ENCODE results near the gene KLHL10.
"Not testable (repeated sequence)": the region's sequence is repeated elsewhere in the genome, so short reads cannot be mapped to it uniquely, and the experiment has no call there.

The KLHL10 gene

DNA sequence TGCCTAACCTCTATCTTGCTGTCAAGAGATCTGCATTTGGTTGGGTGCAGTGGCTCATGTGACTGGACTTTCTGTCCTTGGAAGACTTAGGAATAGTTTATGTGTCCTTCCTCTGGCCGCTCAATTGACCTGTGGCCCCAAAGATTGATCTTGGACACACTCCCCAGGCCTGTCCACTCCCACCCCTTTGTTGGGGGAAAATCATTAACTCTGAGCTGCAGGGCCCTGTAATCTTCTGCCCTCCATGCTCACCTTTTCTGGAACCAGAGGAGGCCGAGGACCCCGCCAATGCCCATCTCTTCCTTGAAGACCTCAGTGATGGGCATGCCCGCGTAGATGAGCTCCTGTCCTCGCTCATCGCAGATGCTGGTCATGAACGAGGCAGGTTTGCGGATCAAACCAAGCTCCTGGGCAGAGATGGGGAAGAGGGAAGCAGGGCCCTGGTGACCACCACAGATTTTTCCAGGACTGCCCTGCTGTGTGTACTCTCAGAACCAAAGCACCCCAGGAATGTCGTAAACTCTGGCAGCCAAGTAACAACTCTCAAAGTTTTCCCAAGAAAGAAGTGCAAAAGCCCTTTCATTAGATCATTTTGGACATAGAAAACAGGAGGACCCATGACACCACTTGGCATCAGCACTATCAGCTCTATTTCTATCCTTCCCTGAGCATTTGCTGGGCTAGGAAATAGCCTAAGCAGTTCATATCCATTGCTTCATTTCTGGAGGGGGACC lies 36.1 kb downstream of the KLHL10 start:
- H3K4me3 ChIP-seq: no peak overlapping the region
- TF ChIP-seq, protein P1, sequence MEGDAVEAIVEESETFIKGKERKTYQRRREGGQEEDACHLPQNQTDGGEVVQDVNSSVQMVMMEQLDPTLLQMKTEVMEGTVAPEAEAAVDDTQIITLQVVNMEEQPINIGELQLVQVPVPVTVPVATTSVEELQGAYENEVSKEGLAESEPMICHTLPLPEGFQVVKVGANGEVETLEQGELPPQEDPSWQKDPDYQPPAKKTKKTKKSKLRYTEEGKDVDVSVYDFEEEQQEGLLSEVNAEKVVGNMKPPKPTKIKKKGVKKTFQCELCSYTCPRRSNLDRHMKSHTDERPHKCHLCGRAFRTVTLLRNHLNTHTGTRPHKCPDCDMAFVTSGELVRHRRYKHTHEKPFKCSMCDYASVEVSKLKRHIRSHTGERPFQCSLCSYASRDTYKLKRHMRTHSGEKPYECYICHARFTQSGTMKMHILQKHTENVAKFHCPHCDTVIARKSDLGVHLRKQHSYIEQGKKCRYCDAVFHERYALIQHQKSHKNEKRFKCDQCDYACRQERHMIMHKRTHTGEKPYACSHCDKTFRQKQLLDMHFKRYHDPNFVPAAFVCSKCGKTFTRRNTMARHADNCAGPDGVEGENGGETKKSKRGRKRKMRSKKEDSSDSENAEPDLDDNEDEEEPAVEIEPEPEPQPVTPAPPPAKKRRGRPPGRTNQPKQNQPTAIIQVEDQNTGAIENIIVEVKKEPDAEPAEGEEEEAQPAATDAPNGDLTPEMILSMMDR (IDR thresholded peaks at IDR 0.05): no peak
- no peak overlapping the region for H3K27ac ChIP-seq
- no peak for DNase-seq (ENCODE audit: low spot score)

DNA sequence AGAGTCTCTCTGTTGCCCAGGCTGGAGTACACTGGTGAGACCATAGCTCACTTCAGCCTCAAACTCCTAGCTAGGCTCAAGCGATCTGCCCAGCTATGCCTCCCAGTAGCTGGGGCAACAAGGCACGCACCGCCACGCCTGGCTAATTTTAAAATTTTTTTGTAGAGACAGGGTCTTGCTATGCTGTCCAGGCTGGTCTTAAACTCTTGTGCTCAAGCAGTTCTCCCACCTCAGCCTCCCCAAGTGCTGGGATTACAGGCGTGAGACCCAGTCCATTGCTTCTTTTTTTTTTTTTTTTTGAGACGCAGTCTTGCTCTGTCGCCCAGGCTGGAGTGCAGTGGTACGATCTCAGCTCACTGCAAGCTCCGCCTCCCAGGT lies 36.7 kb downstream of the KLHL10 start:
- not testable (repeated sequence) for H3K27ac ChIP-seq; DNase-seq (ENCODE audit: low spot score); H3K4me3 ChIP-seq

DNA sequence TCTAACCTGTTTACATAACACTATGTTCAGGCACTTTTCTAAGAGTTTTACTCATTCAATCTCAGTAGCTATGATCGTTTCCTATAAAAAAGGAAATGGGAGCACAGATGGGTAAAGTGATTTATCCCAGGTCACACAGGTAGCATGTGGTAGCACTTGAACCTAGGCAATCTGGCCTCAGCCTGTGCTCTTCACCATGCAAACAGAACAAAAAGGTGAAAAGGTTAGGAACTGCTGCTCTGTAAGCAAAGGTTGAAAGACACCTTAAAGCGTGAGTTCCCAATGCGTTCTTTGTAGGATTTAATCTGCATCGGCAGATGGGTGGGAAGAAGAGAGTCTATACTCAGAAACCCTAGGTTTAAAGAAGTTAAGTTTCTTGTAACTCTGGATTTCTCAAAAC lies 42.5 kb downstream of the KLHL10 start:
- no peak for DNase-seq (ENCODE audit: low spot score)
- TF ChIP-seq, protein P1 (IDR thresholded peaks at IDR 0.05): no peak
- H3K27ac ChIP-seq: no peak overlapping the region
- H3K4me3 ChIP-seq: no peak overlapping the region

DNA sequence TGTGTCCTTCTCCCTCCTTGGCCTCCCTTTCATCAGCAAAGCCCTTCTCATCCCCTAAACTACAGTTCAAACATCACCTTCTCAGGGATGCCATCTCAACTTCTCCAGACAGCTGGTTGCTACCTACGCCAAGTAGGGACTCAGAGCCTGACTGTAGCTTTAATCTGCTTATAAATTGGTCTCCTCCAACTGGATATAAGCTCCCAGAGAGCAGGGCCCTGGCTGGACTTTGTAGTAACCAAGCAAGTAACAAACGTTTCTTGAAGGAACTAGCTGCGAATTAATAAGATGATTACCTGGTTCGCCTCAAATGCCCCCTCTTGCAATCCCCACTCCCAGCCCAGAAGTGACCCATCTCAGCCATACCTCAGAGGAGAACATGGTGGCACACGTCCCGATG lies 45.1 kb downstream of the KLHL10 start:
- TF ChIP-seq, protein P1 (IDR thresholded peaks at IDR 0.05): no peak
- no peak overlapping the region for H3K27ac ChIP-seq
- DNase-seq (ENCODE audit: low spot score): no peak
- no peak overlapping the region for H3K4me3 ChIP-seq

DNA sequence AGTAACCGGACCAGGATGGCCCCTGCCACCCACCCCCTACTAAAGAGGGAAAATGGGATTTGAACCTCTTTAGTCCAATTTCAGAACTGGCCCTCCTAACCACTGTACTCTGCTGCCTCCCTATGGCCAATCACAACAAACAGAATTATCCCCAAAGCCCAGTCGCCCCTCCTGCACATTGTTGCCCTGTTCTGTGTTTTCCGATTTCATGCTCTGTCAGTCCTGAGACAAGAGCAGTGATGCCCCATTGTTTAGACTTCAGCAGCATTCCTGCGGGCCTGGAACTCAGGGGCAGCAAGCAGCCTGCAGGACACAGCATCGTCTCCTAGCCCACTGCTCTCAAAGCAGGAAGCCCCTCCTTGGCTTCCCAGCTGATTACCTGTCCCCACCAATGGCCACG lies 48.1 kb downstream of the KLHL10 start:
- no peak for DNase-seq (ENCODE audit: low spot score)
- H3K27ac ChIP-seq: no peak overlapping the region
- TF ChIP-seq, protein P1 (IDR thresholded peaks at IDR 0.05): no peak
- no peak overlapping the region for H3K4me3 ChIP-seq

DNA sequence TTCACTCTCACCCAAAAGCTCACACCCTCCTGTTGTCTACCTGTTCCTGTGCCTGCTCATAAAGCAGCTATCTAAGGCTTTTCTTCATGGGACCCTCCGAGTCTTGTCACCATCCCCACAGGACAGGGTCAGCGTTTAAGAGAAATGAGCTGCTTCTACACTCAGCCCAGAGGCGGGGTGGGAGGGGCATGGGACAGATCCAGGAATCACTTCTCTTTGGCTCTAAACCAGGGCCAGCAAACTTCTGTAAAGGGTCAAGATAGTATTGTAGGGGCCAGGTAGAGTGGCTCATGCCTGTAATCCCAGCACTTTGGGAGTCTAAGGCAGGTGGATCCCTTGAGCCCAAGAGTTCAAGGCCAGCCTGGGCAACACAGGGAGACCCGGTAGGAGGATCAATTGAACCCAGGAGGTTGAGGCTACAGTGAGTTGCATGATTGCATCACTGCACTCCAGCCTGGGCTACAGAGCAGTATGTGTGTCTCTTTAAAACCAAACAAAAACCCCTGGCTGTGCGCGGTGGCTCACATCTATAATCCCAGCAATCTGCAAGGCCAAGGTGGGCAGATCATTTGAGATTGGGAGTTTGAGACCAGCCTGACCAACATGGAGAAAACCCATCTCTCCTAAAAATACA lies 50.8 kb downstream of the KLHL10 start:
- H3K4me3 ChIP-seq: no peak overlapping the region
- H3K27ac ChIP-seq: no peak overlapping the region
- no peak for DNase-seq (ENCODE audit: low spot score)
- TF ChIP-seq, protein P1 (IDR thresholded peaks at IDR 0.05): no peak

DNA sequence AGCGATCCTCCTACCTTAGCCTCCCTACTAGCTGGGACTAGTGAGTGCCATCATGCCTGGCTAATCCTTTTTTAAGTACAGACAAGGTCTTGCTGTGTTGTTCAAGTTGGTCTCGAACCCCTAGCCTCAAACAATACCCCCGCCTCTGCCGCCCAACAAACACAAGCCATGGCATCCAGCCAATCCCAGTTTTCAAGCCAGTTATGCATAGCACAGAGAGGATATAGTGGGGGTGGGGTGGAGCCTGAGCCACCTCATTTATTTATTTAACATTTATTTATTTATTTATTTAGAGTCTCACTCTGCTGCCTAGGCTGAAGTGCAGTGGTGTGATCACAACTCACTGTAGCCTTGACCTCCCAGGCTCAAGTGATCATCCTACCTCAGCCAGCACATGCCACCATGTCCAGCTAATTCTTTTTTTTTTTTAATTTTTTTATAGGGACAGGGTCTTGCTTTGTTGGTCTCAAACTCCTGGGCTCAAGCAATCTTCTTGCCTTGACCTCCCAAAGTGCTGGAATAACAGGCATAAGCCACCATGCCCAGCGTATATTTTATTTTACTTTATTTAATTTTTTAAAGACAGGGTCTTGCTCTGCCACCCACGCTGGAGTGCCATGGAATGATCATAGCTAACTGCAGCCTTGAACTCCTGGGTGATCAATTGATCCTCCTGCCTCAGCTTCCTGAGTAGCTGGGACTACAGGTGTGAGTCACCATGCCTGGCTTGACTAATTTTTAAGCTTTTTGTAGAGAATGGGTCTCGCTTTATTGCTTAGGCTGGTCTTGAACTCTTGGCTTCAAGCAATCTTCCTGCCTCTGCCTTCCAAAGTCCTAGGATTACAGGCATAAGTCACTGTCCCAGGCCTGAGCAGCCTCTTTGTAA lies 53.8 kb downstream of the KLHL10 start:
- TF ChIP-seq, protein P1 (IDR thresholded peaks at IDR 0.05): no peak
- H3K27ac ChIP-seq: no peak overlapping the region
- no peak for DNase-seq (ENCODE audit: low spot score)
- no peak overlapping the region for H3K4me3 ChIP-seq
